Left colon (tissue), 2 donors: ENCODE data around the gene CAMSAP1. TPM values are rescaled to one million over a fixed set of nuclear protein-coding genes. Genes with fewer than 3 reads are reported as not detected.

Experiments
- ATAC-seq: fragments of 200-7000 bp; cut with Tn5 transposase; one replicate; pipeline ENCODE4 v1.9.1; 2020; ENCODE audit warnings: mild to moderate bottlenecking, moderate library complexity
- DNase-seq, 2 donors: peaks; one replicate each; pipeline ENCODE4 v3.0.0-alpha.2; 2020
- intact Hi-C, 2 donors: fragments of 100-400 bp; cut with DNase I in 1 of 2; cut with micrococcal nuclease in 1 of 2; formaldehyde crosslinking; loops; one replicate each; pipeline versions ENCODE4 v1.11.2 to v1.14.0; 2022; cut with DNase I, micrococcal nuclease
- total RNA-seq, 2 donors: library from RNA; stranded (reverse); fragmentation: NEBNext Ultra II Directional; extraction: Animal tissue kit (Norgen Biotek cat#: 25700); gene quantifications; one replicate each; pipeline ENCODE4 v1.2.1, GENCODE V29; 2021
- donor health status: DM: no; HTN: no; CAD: no.
- donor health status: DM: yes; HTN: yes; CAD: no.

Gene CAMSAP1
- total RNA-seq, 2 donors from 2014 or later: 13.4 to 17.6 TPM

DNA sequence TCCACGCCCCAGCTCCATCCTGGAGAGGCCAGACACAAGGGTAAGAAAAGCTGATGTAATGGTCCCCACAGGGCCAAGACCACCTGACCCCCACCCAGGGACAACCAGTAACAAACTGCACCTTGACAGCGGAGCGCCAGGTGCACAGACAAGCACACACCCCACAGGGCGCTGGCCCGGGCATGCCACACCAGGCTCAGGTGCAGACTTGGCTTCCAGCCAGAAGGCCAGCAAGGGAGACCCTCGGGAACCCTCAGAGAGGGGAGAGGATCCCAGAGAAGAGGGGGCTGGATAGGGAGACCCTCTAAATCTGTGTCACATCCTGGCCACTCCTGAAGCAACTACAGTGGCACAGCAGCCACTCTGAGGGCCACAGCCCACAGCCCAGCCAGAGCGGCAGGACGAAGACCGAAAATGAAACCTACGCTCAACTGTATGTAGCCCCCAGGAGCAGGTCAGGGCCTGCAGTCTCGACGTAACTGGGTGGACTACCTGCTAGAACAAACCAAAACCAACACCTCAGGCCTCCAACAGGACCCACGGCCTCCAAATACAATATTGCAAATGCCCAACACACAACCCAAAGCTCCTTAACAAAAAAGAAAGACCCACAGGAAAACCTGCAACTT, 18.5 kb downstream of the CAMSAP1 start:
- peak; percentile 25 for ATAC-seq
- DNase-seq: no peak

DNA sequence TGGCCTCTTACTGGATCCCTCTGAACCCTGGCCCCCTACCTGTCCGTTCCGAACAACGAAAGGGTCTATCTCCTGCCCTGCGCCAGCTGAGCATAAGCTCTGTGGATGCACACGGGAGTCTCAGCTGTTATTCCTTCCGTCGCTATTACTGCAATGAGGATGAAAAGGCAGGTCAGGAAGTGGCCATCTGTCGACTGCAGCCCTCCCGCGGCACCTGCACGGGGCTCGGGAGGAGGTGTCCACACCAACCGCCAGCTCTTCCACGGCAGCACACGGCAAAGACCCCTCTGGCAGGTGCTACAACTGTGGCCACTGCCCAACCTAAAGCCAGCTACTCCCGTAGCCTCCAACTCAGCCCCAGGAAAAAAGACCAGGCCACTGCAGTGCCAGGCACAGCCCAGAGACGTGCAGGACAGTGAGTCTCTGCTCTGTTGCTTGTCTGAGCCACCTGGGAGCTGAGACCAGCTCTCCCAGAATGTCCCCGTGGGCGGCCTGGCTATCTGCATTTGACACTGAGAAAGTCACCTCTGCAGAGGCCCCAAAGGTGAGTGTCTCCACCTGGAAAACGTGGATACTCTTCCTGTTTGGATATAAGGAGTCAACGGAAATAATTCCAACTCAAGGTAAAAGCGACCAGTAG, 19.1 kb downstream of the CAMSAP1 start:
- DNase-seq: no peak
- intact Hi-C loops: no loop called here
- ATAC-seq: no peak

More for the DNA sequence above, 18.5 kb downstream of the CAMSAP1 start:
- intact Hi-C loops: no loop called here

DNA sequence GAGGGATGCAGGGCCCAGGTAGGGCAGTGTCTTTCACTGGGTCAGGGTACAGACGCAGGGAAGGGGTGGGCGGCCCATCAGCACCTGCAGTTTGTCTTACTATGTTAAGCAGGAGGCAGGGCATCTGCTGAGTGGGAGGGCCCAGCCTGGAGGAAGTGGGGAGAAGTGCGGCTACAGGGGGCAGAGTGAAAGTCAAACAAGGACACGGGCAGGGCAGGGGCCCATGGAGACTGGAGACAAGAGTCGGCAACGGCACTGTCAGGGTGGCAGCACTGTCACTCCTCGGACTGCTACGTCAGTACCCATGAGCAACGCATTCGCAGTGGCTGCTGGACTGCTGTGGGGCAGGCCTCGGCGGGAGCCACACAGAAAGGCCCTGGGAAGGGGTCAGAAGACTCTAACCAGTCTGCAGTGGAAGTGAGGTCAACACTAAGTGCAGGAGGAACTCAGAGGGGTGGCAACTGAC, 19.7 kb downstream of the CAMSAP1 start:
- ATAC-seq (no peak), DNase-seq (no peak)
- intact Hi-C loops: no loop called here

DNA sequence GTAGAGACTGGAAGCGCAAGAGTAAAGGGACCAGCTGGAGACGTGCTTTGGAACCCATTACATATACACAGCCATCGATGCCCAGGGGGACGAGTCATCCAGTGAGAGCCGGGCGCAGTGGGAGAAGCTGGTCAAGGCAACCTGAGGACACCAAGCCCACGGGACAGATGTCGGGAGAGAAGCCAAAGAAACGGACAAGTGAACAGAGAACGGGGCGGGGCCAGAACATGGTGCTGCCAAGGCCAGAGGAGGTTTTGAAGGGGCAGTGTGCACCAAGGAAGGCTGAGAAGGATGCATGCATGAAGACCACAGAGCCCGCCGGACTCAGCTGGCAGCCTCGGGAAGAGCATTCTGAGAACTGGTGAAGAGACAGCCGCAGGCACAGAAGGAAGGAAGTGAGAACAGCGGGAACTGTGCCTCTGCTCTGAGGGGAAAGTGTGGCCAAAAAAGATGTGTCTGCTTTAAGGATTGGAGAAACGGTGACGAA, 20.3 kb downstream of the CAMSAP1 start:
- ATAC-seq (no peak), DNase-seq (no peak)
- intact Hi-C loops: no loop called here

DNA sequence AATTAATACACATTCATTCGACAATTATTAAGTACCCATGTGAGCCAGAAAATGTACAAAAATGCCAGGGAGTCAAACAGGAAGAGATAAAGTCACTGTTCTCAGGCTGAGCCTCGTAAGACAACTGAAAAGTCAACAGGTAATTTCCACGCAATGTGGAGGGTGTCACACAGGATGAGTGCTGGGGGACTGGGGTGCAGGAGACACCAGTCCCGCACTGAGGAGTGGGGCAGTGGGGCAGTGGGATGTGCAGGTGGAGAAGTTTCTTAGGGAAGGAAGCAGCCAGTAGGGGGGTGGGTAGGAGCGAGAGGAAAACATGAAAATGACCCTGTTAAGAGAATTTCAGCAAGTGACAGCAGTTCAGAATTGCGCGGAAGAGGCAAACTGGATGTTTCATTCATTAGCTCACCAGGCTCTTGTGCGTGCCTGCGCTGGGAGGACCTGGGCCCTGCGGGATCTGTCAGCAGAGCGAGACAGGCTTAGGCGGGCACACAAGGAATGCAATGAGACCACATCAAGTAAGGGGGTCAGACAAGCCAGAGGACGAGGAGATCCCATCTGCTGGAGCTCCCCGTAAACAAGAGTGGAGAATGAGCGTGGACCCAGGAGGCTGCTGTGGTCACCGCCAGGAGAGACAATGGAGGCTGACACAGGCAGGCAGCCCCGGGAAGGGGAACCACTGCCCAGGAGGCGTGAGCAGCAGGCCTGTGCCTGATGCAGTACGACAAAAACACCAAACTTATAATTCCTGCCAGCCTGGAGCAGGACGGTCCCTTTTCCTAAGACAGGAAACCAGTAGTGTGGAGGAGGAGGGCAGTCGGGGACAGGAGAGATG, 21.0 kb downstream of the CAMSAP1 start:
- intact Hi-C loops: no loop called here
- ATAC-seq: no peak
- no peak for DNase-seq

DNA sequence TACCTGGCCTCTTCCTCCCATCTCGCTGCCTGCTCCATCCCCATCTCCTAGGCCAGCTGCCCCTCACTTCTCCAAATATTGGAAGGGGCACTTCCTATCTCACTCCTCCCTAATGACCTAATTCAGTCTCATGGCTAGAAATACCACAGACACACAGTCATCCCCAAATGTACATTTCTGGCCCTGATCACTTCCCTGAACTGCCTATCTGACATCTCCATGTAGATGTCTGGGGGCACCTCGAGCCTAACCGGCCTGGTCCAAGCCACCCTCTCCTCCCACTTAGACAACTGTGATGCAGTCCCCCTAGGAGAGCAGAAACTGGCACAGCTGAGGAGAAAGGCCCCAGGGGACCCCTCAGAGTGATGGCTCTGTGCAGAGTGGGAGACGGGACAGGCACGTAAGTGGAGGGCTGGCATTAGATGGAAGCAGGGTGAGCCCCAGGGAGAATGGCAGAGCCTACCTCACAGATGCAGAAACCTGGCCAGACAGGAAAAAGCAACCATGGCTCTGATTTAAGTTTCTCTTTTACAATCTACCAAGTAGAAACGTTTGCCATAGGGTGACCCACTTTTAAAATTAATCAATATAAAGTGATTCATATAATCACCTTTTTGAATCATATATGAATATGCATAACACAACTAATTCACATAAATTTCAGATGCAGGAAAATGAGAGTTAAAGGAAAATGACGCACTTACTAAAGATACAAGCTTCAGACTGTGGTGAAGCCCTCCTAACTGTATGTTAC, 22.1 kb downstream of the CAMSAP1 start:
- DNase-seq (no peak), ATAC-seq (no peak)
- intact Hi-C loops: no loop called here

DNA sequence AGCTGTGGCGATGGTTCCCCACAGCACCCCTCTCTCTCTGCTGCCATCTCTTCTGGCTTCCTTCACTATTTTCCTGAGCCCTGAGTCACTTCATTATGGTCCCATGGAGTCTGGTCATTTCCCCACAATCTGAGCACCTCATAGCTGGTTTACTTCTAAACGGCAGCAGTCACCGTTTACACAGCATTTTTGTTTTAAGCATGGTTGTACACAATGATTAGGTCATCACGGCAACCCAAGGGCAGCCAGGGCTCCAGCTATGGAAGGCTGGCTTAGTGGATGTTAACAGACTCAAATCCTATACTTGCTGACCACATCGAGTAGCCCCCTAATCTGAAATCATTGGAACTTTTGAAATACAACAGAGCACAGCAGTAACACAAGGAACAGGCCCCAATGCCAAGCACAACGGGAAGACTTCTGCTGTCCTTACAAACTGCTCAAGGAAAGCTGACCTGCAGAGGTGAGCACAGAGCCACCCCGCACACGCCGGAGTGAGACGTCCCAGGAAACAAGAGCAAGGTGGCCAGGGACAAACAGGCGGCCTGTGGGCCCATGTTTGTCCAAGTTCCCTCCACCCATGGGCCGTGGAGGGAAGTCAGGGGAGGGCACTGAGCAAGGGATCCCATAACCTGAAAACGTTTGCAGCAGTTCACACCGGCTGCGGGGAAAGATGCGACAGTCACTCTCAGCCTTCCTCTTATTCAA, 22.9 kb downstream of the CAMSAP1 start:
- ATAC-seq: no peak
- intact Hi-C loops: no loop called here
- no peak for DNase-seq

DNA sequence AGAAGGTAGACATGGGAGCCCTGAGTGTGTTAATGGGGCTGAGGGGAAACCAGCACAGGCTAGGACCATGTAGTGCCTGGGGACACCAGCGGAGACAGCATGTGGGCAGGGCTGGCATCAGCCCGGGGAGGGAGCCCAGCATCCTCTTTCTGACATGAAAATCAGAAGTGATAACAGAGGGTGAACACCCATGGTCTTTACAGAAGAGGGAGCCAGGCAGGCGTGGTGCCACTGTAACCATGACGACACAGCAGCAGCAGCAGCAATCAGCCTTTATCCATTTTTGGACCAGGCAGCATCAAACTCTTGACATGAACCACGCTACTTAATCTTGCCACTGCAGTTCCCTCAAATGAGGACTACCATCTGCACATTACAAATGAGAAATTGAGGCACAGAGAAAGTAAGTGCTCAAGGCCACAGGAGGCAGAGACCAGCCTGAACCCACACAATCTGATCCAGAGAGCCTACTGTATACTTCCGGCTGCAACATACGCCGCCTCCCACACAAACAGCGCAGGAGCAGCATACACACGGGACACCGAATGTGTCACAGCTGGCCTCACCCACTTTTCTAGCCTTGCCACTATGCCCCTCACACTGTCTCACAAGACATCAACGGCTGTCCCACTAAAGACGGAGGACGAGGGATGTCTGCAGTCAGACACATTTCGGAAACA, 23.8 kb downstream of the CAMSAP1 start:
- DNase-seq: no peak
- no peak for ATAC-seq
- intact Hi-C loops: no loop called here

DNA sequence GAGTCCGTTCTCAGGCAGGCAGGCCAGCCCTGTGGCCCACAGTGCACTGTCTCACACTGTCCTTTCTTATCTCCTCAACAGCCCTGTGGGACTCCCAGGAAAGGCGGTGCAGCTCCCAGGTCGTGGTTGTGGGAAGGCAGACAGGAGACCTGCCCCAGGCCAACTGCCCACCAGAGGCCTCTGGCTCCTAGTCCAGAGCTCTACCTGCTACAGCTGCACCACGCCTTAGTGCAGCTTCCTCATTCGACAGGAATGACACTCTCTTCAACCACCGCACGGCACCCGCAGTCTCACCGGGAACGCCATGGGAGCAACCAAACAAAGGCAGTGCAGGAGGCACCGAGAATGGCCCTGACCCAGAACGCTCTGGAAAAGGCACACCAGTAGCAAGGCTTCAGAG, 25.3 kb downstream of the CAMSAP1 start:
- DNase-seq (no peak), ATAC-seq (no peak)
- intact Hi-C loops: no loop called here

DNA sequence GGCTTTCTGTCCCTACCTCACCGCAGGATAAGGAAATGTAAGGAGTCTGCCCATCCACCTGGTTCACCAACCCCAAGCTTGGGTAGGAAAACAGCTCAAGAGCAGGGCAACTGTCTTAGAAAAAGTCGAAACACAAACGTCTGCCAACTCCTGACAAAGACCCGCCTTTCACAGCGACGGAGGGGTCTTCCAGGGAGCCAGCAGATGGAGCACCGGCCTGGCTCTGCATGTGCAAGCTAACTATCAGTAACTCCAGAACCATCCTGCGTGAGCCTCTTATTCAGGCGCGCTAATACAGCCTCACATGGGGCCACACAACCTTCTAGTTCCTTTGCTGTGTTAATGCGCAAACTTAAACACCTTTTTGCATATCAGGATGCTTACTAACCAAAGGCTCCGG, 26.9 kb downstream of the CAMSAP1 start:
- ATAC-seq: no peak
- DNase-seq: no peak
- intact Hi-C loops: no loop called here

DNA sequence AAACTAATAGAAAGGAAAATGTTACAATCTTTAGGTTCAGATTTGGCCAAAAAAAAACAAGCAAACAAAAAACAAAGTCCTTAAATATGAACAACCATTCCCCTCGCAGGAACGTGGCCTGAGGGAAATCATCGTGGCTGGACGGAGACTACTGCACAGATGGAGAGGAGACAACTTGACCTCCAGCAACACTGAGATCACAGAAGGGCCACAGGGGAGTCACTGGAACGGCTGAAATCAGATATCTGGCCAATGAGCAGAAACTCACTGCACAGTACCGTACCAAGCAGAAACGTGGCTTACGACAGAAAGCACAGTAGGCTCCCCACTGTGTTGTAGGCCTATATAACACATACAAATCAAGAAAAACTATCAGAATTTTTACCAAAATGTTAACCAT, 27.7 kb downstream of the CAMSAP1 start:
- ATAC-seq: no peak
- intact Hi-C loops: no loop called here
- no peak for DNase-seq

DNA sequence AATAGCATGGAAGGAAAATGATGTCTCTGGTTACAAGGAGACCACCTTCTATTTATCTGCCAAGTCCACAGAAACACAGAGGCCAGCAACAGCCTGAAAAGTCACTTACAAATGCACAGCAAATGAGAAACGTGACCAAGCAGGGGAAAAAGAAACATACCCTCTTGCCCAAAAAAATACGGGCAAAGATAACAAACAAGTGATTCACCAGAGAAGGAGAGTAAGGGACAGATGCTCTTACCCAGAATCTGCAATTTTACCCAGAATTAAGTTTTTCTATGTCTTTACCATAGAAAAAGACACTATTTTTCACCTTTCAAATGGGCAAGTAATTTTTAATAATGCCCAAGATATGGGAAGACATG, 28.1 kb downstream of the CAMSAP1 start:
- no peak for DNase-seq
- no peak for ATAC-seq
- intact Hi-C loops: no loop called here

DNA sequence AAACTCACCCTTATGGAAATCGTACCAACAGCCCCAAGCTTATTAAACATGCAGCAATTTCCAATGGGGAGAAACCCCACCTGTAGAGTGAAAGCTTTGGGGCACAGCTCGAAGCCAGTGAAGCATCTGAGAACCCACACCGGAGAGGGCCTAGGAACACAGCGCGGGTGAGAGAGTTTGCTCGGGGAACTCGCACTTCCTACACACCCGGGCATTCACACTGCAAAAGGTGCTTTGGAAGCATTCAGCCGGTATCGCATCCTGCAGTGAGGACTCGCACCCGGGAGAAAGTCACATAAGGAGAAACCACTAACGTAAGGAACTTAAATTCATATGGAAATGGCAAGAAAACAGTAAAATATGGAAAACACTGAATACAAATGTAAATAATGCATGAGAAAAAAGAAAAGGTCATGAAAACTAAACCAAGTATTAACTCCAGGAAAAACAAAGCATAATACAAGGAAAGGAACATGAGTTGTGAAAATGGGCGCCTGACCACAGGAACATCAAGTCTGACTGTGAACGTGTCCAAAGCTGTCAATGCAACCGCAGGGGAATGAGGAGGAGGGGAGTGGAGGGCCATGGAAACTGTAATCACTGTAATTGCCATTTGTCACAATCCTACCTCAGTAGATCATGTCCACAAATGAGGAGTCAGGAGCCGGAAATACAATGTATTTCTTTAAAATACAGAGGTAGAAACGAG, 28.7 kb downstream of the CAMSAP1 start:
- DNase-seq (no peak), ATAC-seq (no peak)
- intact Hi-C loops: no loop called here

DNA sequence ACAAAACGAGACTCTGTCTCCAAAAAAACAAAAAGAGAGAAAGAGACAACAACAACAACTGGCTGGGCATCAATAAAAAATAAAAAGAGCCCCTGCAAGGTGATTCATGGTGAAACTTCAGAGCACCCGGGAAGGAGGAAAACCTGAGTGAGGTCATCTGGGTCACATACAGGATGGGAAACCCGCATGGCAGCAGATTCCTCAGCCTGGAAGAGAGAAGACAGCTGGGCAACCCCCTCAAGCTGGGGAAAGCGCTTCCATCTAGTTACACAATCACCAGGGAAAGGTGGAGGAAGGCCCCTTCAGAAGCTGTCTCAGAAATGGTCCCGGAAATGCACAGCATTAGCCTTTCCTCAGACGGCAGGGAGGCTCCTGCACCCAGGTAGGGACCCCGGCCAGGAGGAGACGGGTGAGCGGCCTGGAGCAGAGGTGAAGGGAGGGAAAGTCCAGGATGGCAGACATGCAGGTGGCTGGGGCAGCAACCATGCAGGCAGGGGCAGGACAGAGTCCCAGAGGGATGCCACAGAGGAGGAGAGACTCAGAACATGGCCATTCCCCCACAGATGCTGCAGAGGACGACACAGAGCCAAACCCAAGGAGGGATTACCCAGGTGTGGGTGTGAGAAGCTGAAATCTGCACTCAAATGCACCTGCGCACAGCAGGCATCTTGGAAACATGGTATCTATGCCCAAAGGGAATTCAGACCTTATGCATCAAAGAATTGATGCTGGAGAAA, 29.4 kb downstream of the CAMSAP1 start:
- ATAC-seq (no peak), DNase-seq (no peak)
- intact Hi-C loops: no loop called here

DNA sequence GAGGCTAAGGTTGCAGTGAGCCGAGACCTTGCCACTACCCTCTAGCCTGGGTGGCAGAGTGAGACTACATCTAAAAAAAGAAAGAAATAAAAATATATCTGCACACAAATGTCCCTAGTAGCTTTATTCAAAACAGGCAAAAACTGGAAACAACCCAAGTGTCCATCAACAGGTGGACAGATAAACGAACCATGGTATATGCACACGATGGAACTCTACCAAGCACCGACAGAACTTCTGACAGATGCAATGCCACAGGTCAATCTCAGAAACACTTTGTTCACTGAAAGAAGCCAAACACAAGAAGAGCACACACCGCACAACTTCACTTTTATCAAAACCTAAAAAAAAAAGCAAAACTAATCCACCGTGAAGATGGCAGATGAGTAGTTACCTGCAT, 30.4 kb downstream of the CAMSAP1 start:
- DNase-seq (no peak), ATAC-seq (no peak)
- intact Hi-C loops: no loop called here

DNA sequence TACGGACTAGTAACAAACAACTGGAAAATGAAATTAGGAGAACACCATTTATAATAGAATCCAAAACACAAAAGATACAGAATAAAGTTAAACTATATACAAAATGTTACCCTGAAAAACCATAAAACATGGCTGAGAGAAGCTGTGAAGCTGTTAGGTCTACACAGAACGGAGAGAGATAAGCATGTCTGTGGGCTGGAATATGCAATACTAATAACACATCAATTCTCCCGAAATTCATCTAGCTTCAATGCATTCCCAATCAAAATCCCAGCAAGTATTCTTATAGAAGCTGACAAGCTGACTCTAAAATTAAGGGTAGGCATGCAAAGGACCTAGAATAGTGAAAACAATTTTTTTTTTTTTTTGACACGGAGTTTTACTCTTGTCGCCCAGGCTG, 32.5 kb downstream of the CAMSAP1 start:
- no peak for DNase-seq
- no peak for ATAC-seq
- intact Hi-C loops: no loop called here

DNA sequence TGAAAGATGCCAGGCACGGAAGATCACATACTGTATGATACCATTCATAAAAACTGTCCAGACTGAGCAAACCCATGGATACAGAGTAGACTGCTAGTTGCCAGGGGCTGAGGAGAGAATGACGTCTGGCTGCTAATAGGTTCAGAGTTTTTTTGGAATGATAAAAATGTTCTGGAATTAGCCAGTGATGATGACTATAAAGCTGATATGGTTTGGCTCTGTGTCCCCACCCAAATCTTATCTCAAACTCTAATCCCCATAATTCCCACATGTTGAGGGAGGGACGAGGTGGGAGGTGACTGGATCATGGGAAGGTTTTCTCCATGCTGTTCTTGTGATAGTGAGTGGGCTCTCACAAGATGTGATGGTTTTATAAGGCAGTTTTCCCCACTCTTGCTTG, 37.4 kb downstream of the CAMSAP1 start:
- DNase-seq (no peak), ATAC-seq (no peak)
- intact Hi-C loops: no loop called here
